Esophagus muscularis mucosa (tissue), 4 donors: ENCODE results near the gene NT5C2. TPM values are rescaled to one million over a fixed set of nuclear protein-coding genes. Genes with fewer than 3 reads are reported as not detected.

Source experiments
- DNase-seq: peaks from one replicate; pipeline ENCODE4 v3.0.0-alpha.2; 2017; ENCODE audit errors: extremely low spot score
- H3K27ac ChIP-seq, 4 donors: fragments of 200-600 bp; sonication (generic); replicated peaks in 1 of 4; 1 replicate in 3 of 4; 2 replicates in 1 of 4; pipeline ENCODE4 v1.5.1; 2016 to 2019; ENCODE audit warnings: mild to moderate bottlenecking in 1 of 4
- H3K27me3 ChIP-seq, 4 donors: fragments of 200-600 bp; sonication (generic); one replicate each; pipeline versions ENCODE4 v1.5.1 to v1.6.0; 2016 to 2019
- H3K36me3 ChIP-seq, 4 donors: fragments of 200-600 bp; sonication (generic); one replicate each; pipeline ENCODE4 v1.5.1; 2016 to 2019
- H3K4me1 ChIP-seq, 4 donors: fragments of 200-600 bp; sonication (generic); one replicate each; pipeline ENCODE4 v1.5.1; 2016 to 2019
- H3K4me3 ChIP-seq, 4 donors: fragments of 200-600 bp; sonication (generic); 1 replicate in 2 of 4; 2 replicates in 2 of 4; pipeline ENCODE4 v1.5.1; 2016 to 2019; ENCODE audit warnings: mild to moderate bottlenecking in 4 of 4, moderate library complexity in 1 of 4
- H3K9me3 ChIP-seq, 4 donors: fragments of 200-600 bp; sonication (generic); 1 replicate in 3 of 4; 2 replicates in 1 of 4; pipeline ENCODE4 v1.5.1; 2016 to 2019
- CTCF ChIP-seq, 3 experiments: fragments of 200-600 bp in 2 of 3; fragments of 450-650 bp in 1 of 3; sonication (generic) in 2 of 3; IDR thresholded peaks; one replicate each; pipeline ENCODE4 v1.5.1; 2017 to 2019; ENCODE audit warnings: antibody characterized with exemption in 3 of 3, mild to moderate bottlenecking in 2 of 3, moderate library complexity in 1 of 3
- EP300 ChIP-seq: sonication (generic); formaldehyde crosslinking; IDR thresholded peaks from one replicate; pipeline ENCODE4 v1.6.1; 2017; ENCODE audit warnings: antibody characterized with exemption
- POLR2A ChIP-seq: fragments of 450-650 bp; IDR thresholded peaks from one replicate; pipeline ENCODE4 v1.6.1; 2017; ENCODE audit warnings: antibody characterized with exemption, moderate library complexity, mild to moderate bottlenecking, low read depth
- POLR2AphosphoS5 ChIP-seq, 2 donors: sonication (generic); formaldehyde crosslinking; IDR thresholded peaks; one replicate each; pipeline ENCODE4 v1.6.1; 2017; ENCODE audit warnings: antibody characterized with exemption in 2 of 2
- WGBS: methylation state at CpG from one replicate; pipeline ENCODE4 v1.1.5; 2018; 5-methylcytosine and 5-hydroxymethylcytosine counted together
- intact Hi-C: fragments of 100-400 bp; cut with DNase I; formaldehyde crosslinking; loops from one replicate; pipeline ENCODE4 v1.15.1; 2023
- total RNA-seq, 4 donors: library from RNA; depleted of rRNA; stranded (reverse); fragments of >200 nt; gene quantifications; one replicate each; pipeline versions ENCODE4 v1.1.0 to v1.2.1, GENCODE V29; 2016

The NT5C2 gene
- total RNA-seq, 4 donors from 2014 or later, result 49.3 to 85.3 (median 66.0) TPM

- DNase-seq, result no peak
- Histone ChIP-seq H3K27me3 (no peaks in the 10 kb centered on the region), H3K27ac (peak overlapping the region in 1 of 4 donors; percentile 71), H3K4me3 (no peak overlapping the region), H3K4me1 (peaks cover 13 to 22% (median 20%) of the 10 kb centered on the region in 4 donors), H3K36me3 (peaks cover 0 to 6% (median 4%) of the 10 kb centered on the region in 4 donors), H3K9me3 (no peaks in the 10 kb centered on the region)
- intact Hi-C loops, result no loop called here
- 90% methylated on average over 3 of the region's 3 CpGs for WGBS
- TF ChIP-seq POLR2A (no peak), CTCF (IDR thresholded peaks at IDR 0.05) (no peak)
These were observed 147.1 kb downstream of the NT5C2 start for GRCh38 chr10:103045961-103046360.

- DNase-seq, result no peak
- H3K36me3 ChIP-seq, result peaks cover 0 to 4% (median 3%) of the 10 kb centered on the region in 4 donors
- intact Hi-C loops, result no loop called here
- TF ChIP-seq CTCF (IDR thresholded peaks at IDR 0.05) (no peak), POLR2AphosphoS5 (IDR thresholded peaks at IDR 0.05) (no peak), POLR2A (no peak), EP300 (no peak)
- peaks cover 13 to 22% (median 20%) of the 10 kb centered on the region in 4 donors for H3K4me1 ChIP-seq
- peak overlapping the region in 1 of 4 donors; percentile 17 for H3K4me3 ChIP-seq
- H3K27ac ChIP-seq, result peak overlapping the region in 3 of 4 donors; percentile 1 to 71 (median 27)
- H3K9me3 ChIP-seq, result no peaks in the 10 kb centered on the region
- WGBS, result 46% methylated on average over 8 of the region's 8 CpGs
- no peaks in the 10 kb centered on the region for H3K27me3 ChIP-seq
These were observed 148.1 kb downstream of the NT5C2 start for GRCh38 chr10:103044942-103045489.

GRCh38 chr10:103042908-103043307, 150.2 kb downstream of the NT5C2 start:
- 88% methylated on average over 7 of the region's 7 CpGs for WGBS
- Histone ChIP-seq H3K27me3 (no peaks in the 10 kb centered on the region), H3K4me3 (no peak overlapping the region), H3K27ac (no peak overlapping the region), H3K9me3 (no peaks in the 10 kb centered on the region), H3K4me1 (peaks cover 13 to 28% (median 22%) of the 10 kb centered on the region in 4 donors), H3K36me3 (no peaks in the 10 kb centered on the region)
- TF ChIP-seq CTCF (IDR thresholded peaks at IDR 0.05) (no peak), POLR2AphosphoS5 (IDR thresholded peaks at IDR 0.05) (no peak)
- intact Hi-C loops, result no loop called here
- DNase-seq, result no peak

GRCh38 chr10:103042129-103042528, 150.9 kb downstream of the NT5C2 start:
- intact Hi-C loops, result no loop called here
- TF ChIP-seq POLR2A (no peak), POLR2AphosphoS5 (IDR thresholded peaks at IDR 0.05) (no peak), EP300 (no peak), CTCF (IDR thresholded peaks at IDR 0.05) (no peak)
- 83% methylated on average over 5 of the region's 5 CpGs for WGBS
- no peak overlapping the region for H3K4me3 ChIP-seq
- H3K27me3 ChIP-seq, result no peaks in the 10 kb centered on the region
- H3K36me3 ChIP-seq, result no peaks in the 10 kb centered on the region
- H3K27ac ChIP-seq, result no peak overlapping the region
- H3K4me1 ChIP-seq, result peaks cover 13 to 28% (median 22%) of the 10 kb centered on the region in 4 donors
- DNase-seq, result no peak
- no peaks in the 10 kb centered on the region for H3K9me3 ChIP-seq

- no peak overlapping the region for H3K4me3 ChIP-seq
- no peaks in the 10 kb centered on the region for H3K36me3 ChIP-seq
- DNase-seq, result no peak
- intact Hi-C loops, result no loop called here
- no peak overlapping the region for H3K27ac ChIP-seq
- 92% methylated on average over 6 of the region's 6 CpGs for WGBS
- no peak for TF ChIP-seq CTCF (IDR thresholded peaks at IDR 0.05)
- no peak for TF ChIP-seq POLR2AphosphoS5 (IDR thresholded peaks at IDR 0.05)
- no peak for TF ChIP-seq EP300
- TF ChIP-seq POLR2A, result no peak
- no peaks in the 10 kb centered on the region for H3K9me3 ChIP-seq
- peaks cover 13 to 28% (median 22%) of the 10 kb centered on the region in 4 donors for H3K4me1 ChIP-seq
- no peaks in the 10 kb centered on the region for H3K27me3 ChIP-seq
These were observed 151.7 kb downstream of the NT5C2 start for GRCh38 chr10:103041391-103041790.
